HG03460 (cell line): Measurements from ENCODE around the gene LMCD1.

Source experiments
- ATAC-seq: cut with Tn5 transposase; IDR thresholded peaks from one replicate; pipeline ENCODE4 v1.9.1; 2021; ENCODE audit not compliant: unreplicated experiment

The LMCD1 gene

DNA sequence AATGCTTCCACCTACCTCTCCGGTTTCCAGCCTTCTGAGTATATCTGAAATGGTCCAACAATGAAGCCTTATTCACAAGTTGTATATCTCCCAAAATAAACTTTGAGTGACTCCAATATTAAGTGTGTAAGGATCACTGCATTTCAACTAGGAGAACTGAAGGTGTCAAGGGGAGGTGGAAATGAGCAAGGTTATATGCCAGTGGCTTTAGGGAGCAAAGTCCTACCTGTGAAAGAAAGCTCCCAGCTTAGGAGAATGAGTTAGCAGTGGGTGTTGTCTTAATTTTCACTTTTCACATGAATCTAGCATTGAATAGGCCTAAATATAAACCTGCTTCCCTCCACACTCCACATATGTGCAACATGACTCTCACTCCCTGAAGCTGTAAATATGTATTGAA lies 29.0 kb downstream of the LMCD1 start:
- ATAC-seq, result no peak

DNA sequence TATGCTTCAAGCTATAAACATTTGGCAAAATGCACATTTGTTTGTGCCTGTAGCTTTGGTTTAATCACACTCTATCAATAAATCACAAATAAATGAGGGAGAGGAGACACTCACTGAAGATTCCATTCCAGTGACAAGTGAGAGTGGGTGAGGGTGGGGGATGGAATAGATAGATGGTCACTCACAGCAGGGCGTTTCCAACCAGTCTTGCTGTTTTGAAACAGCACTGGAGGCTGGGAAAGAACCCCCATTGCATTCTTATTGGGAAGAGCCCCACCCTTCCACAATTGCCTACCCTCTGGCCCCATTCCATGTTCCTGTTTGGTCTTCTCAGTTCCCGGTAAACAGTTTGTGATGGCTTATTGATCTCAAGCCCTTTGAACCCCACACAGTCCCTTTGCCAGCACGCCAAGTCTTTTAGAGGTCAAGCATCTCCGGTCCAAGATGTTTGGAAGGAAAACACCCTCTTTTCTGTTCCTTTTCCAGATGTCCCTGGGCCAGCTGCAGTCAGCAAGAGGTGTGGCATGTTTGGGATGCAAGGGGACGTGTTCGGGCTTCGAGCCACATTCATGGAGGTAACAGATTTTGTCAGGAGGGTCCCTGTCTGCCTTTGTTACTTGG lies 30.7 kb downstream of the LMCD1 start:
- ATAC-seq, result no peak

DNA sequence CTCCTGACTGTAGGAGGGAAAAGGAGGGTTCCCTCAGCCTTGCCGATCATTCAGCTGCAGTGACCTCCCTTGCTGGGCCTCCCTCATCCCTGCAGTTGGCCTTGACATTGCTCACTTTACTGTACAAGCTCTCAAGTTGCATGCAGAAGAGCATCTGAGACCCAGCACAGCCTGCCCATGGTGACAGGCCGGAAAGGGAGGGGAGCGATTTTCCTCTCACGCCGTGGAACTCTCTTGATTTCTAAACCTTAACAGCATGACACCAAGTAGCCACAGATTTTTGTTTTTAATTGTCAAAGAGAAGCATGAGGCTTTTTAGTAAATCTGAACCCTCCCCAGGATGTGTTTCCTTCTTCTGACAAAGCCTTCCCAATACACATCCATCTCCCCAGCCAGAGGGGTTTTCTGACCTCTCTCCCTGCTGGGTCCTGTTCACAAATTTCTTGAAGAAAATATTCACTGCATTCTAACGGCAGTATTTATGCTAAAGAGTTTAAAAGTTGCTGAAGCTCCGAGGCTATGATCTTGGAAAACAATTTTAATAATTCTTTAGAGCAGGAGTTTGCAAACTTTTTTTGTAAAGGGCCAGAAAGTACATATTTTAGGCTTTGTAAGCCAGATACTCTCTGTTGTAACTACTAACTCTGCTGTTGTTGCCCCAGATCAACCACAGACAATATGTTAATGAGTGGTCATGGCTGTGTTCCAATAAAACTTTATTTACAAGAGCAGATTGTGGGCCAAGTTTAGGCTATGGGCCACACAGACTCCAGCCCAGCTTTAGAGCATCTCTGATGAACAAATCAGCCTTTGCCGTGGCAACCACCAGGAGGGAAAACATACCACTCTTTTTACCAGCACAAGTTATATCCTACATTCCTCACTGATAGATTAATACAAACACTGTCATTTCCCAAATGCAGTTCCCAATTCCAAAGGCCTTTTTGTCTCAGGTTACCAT lies 34.8 kb downstream of the LMCD1 start:
- ATAC-seq, result no peak

DNA sequence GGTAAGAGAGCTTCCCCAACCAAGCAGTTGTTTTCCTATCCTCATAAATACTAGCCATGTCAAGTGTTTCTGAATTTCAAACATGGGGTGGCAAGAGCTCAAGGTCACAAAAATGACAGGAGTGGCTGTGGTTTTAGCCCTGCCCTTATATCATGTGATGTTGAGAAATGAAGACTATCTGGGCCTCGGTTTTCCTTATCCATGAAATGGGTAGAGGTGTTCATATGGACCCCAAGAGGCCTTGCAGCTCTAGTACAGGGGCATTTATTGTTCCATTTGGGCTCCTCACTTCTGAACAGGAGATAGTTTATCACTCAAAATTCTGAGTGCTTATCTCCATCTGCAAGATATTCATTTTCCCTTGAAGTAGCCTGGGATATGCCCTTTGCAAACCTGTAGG lies 35.8 kb downstream of the LMCD1 start:
- no peak for ATAC-seq

DNA sequence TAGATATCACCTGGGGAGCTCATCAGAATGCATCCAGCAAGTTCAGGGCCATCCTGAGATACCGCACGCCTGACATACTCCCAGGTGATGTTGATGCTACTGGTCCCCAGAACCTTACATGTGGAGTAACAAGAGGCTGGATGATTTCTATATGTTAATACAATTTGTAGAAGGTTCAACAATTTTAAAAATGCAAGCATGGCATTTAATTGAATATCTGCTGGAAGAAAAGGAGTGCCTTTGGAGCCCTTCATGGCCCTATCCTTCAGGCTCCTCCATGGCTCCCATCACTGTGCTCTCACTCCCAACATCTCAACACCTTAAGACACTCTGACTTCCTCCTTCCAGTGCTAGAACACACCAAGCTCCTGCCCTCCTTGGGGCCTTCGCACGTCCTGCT lies 36.6 kb downstream of the LMCD1 start:
- ATAC-seq, result no peak

DNA sequence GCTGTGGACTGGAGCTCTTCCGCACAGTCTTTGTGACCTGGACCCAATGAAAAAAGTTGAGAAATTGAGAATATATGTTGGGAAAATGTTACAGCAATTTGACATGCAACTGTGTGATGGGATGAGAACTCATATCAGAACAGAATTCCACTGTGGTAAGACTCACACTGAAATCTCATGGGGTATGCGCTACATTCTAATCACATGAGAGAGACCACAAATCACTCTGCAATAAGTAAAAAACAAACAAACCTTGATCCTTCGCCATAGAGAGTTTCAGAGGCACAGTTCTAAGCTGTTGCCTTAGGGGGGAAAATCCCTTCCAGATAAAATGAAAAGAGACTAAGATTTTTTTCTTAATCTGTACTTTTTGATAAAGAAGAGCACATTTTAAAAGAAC lies 37.3 kb downstream of the LMCD1 start:
- no peak for ATAC-seq

DNA sequence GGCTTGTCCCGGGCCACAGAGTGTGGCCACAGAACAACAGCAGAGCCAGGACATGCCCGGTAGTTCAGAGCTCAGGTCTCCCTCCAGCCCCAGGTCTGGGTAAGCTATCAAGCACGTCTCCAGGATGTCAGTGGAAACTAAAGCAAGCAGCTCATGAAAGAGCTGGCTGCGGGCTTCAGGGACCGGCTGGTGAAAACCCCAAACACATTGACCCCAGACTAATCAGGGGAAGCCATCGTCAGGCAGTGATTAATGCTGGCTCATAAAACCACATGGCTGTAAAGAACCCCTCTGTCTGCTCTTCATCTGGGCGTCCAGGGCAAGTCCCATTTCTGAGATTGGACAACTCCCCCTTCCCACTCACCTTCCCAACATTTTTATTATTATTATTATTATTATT lies 37.8 kb downstream of the LMCD1 start:
- ATAC-seq, result no peak

DNA sequence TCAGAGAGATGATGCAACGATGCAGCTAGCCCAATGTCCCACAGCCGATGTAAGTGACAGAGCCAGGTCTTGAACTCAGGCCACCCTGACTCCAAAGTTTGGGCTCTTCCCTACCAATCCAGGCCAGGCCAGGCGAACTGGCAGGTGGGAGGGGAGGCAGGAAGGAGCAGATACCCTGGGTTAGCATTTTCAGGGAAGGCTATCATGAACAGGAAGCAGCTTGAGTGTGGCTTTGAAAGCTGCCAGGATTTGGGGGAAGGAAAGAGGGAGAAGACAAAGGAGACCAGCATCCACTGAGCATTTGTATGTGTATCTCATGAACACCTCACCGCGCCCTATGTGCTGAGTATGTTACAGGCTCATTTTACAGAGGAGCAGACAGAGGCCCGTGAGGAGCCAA lies 38.8 kb downstream of the LMCD1 start:
- no peak for ATAC-seq

DNA sequence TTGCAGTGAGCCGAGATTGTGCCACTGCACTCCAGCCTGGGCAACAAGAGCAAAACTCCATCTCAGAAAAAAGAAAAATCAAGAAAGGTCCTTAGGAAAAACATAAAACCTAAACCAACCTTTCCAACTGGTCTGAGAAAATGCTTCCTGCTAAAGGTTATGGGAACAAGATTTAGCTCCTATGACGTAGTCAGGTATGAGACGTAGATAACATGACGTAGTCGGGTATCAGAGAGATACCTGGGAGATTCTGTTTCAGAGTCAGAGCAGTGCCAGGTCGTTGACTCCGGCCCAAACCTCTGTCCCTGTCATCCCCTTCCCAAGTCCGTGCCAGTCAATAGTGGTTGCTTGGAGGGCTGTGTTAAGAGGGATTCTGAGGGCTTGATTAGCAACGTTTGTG lies 39.9 kb downstream of the LMCD1 start:
- ATAC-seq, result no peak

DNA sequence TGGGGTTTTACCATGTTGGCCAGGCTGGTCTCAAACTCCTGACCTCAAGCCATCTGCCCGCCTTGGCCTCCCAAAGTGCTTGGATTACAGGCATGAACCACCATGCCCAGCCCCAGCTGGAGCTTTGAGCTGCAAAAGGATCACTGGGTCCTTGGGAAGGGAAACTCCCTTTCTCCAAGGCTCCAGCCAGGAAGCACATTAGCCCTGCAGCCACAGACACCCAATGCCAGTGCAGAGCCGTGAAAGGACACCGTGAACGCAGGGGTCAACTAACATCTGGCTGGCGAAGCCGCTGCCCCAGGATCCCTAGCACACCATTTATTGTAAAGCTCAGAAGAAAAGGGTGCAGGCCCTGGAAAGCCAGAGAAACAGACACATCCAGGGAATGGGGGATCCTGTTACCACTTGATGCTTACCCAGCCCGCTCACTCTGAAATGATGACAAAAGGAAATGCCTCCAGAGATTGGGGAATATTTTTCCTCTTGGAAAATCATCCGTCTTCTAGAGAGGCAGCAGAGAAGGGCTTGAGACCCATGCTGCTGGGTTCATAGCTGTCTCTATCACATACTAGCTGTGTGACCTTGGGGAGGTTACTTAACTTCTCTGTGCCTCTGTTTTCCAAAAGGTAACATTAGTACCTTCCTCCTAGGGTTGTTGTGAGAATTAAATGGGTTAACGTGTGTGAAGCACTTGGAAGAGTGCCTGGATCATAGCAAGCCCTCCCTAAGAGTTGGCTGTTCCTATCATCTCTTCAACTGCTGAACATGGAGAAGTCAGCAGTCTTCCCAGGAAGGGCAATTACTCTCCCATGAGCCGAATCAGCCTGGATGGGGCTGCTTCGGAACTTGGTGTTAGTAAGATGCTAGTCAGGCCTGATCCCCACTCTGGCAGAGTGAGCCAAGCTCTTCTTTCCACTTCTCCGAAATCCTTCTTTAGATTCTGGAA lies 40.8 kb downstream of the LMCD1 start:
- ATAC-seq, result no peak

DNA sequence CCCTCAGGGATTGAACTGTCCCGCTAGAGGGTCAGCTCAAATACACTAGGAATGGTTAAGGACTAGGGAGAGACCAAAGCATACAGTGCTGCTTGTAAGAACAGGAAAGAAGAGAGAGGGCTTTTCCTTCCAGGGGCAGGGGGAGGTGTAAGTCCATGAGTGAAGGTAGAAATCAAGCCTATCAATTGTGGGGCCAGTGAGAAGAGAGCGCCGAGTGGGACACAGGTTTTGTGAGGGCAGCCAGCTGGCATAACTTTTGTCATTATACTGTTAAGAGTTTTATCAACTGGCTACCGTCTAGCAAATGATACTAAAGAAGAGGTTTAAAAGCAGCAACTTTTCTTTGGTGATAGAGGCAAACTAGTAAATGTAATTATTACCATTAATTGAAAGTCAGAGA lies 45.0 kb downstream of the LMCD1 start:
- no peak for ATAC-seq

DNA sequence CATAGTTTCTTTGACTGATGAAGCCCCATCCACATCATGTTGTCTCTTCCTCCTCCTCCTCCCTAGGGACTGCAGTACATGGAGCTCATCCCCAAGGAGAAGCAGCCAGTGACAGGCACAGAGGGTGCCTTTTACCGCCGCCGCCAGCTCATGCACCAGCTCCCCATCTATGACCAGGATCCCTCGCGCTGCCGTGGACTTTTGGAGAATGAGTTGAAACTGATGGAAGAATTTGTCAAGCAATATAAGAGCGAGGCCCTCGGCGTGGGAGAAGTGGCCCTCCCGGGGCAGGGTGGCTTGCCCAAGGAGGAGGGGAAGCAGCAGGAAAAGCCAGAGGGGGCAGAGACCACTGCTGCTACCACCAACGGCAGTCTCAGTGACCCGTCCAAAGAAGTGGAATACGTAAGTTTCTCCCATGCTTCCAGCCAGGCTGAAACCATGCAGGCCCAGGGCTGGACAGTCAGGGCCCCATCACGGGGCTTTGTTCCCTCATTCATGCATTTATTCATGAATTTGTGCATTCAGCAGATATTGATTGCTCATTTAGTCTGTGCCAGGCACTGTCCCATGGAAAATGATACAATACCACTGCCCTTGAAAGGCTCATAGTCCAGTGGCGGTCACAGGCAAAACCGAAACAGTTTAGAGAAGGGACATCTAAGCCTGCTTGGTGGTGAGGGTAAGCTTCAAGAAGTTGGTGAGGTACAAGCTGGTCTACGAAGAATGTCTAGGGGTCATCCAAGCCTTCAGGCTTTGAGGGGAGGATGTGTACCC lies 47.1 kb downstream of the LMCD1 start:
- no peak for ATAC-seq

DNA sequence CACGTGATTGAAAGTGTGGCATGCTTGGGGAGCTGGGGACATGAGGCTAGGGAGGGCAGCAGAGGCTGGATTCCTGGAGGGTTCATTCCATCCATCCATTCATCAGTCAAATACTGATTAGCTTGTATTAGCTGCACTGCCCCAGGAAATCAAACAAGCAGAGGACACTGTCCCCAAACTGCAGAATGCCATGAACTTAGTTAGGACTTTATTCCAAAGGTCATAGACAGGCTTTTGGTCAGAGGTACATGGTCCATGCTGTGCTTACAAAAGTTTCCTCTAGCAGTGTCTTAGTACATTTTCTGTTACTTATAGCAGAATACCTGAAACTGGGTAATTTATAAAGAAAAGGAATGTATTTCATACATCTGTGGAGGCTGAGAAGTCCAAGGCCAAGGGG lies 47.7 kb downstream of the LMCD1 start:
- no peak for ATAC-seq

DNA sequence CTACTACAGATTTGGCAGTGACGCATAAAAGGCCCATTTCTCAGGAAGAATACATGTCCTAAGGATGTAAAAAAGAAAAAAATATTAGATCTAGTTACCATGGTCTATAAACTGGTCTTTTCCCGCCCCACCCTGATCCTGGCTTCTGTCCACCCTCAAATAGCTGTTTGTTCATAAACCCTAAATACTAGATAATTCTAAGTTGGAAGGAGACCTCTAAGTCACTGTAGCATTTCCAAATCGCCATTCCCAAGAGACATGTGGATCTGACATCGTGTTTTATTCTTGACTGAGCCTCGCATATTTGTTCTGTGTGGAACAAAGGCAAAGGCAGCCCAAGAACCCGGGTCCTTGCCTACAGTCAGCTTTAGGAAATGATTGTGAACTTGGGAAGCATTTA lies 49.0 kb downstream of the LMCD1 start:
- no peak for ATAC-seq

DNA sequence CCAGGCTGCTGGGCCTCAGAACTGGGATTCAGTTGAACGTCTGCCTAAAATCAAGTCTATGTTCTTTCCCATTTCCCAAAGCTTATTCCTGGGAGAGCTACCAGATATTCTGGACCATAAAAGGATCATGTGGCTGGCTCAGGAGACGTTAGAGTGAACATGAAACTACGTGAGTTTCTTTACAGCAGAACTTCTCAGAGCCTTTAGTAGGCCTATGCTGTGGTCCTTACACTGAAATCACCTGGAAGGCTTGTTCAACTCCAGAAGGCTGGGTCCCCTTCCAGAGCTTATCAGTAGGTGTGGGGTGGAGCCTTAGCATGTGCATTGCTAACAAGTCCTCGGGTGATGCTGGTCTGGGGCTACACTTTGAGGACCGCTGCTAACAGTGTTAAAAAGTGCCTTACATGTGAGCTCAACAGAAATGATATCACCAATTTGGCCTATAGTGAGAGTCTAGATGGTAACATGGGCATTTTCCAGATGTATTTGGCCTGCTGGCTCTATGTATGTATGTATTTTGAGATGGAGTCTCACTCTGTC lies 50.7 kb downstream of the LMCD1 start:
- no peak for ATAC-seq

DNA sequence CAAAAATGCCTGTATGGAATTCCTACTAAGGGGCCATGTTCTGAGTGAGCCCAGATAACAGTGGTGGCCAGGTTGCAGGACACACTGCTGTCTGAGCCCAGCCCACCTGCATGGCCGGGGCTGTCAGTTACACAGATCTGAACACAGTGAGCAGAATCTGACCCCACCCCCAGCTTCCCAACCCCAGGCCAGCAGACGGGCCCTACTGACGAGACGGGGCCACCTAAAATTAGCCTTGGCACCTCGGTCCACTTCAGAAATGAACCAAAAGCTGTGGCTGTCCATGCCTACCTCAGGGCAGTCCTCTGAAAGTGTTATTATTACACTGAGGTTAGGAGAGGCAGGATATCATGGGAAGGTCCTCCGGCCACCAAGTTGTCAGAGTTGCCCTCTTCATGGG lies 51.8 kb downstream of the LMCD1 start:
- ATAC-seq, result no peak

DNA sequence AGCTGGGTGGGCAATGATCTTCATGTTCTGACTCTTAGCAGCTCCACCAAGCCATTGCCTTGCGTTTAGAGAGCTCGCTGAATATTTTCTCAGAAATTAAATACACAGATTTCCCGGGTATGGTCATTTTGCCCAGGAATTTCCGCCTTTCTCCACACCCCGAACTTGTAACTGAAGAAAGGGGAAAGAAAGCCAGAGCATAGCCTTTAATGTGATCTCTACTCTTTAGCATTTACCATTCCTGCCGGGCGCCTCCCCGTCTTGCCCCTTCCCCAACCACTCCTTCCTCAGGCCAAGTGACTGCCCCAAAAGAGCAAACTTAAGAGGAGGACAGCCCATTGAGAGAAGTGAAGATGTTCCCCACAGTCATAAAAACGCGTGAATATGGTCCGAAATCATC lies 53.1 kb downstream of the LMCD1 start:
- ATAC-seq, result no peak

DNA sequence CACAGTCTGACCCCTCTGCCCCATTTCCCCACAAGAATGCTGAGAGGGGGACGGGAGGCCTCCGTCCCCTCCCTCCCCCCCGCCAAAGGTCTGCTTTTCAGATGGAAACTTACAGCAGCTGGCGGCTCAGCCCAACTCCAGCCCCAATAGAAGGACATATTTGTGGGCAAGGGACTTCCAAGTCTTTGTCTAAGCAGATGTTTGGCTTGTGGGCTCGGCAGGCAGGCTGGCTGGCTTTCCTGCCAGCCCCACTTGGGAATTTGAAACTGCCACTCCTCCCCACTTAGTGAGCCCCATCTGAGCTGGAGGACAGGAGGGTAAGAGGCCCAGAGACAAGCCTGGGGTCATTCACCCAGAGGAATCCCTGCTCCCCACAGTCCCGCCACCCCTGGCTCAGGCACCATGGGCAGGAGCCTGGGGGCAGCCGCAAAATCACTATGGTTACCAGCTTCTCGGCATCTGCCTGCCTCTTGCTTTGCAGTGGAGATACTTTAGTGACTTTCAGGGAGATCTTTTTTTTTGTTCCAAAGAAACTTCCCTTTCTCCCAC lies 53.6 kb downstream of the LMCD1 start:
- no peak for ATAC-seq

DNA sequence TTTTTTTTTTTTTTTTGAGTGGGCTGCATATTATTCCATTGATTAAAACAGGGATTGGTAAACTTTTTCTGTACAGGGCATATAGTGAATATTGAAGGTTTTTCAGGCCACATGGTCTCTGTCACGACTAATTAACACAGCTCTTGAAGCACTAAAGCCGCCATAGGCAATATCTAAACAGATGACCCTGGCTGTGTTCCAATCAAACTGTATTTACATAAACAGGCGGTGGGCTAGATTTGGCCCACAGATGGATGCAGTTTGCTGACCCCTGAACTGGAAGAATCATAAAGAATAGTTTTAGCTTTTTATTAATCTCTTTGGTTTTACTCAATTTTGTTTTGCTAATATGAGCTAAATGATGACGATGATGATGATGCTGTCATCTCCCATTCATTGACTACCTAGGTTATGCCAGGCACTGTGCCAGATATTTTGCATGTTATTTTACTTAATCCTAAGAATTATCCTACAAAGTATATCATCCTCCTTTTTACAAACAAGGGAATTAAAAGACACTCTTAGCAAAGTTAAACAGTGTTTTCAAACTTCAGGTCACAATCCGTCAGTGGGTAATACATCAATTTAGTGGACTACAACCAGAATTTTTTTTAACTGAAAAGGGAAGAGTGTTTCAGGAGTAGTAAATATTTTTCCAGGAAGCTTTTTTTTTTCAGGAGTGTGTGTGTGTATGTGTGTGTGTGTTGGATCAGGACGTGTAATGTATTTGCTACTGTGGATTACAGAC lies 54.3 kb downstream of the LMCD1 start:
- no peak for ATAC-seq
